HepG2 (cell line): ENCODE measurements around the gene NINJ2. TPM values are rescaled to one million over a fixed set of nuclear protein-coding genes. Genes with fewer than 3 reads are reported as not detected.

Source experiments
- FOXA1 ChIP-seq, 2 experiments: fragments of 450-650 bp in 1 of 2; sonication (generic) in 1 of 2; formaldehyde crosslinking in 1 of 2; IDR thresholded peaks; 2 replicates each; pipeline versions ENCODE4 v1.4.0 to v1.6.1; 2016 to 2020; ENCODE audit warnings: missing genetic modification reagents in 1 of 2
- FOXA3 ChIP-seq: IDR thresholded peaks from 2 replicates; pipeline ENCODE4 v1.6.1; 2016; ENCODE audit warnings: missing genetic modification reagents, missing compliant biosample characterization
- FOXJ3 ChIP-seq: sonication (generic); formaldehyde crosslinking; IDR thresholded peaks from 2 replicates; pipeline ENCODE4 v1.4.0; 2020; ENCODE audit warnings: missing genetic modification reagents, mild to moderate bottlenecking, borderline replicate concordance
- FOXP1 ChIP-seq, 2 experiments: fragments of 450-650 bp in 1 of 2; IDR thresholded peaks; 2 replicates each; pipeline ENCODE4 v1.6.1; 2017 to 2018; ENCODE audit warnings: antibody characterized with exemption in 1 of 2
- KAT8 ChIP-seq: IDR thresholded peaks from 2 replicates; pipeline ENCODE4 v1.6.1; 2016; ENCODE audit warnings: missing genetic modification reagents, missing compliant biosample characterization
- KLF16 ChIP-seq, 2 experiments: sonication (generic) in 1 of 2; formaldehyde crosslinking in 1 of 2; IDR thresholded peaks; 2 replicates each; pipeline versions ENCODE4 v1.6.1 to v1.8.0; 2016 to 2023; ENCODE audit warnings: missing genetic modification reagents in 2 of 2, missing compliant biosample characterization in 1 of 2
- NR1H2 ChIP-seq: sonication (generic); formaldehyde crosslinking; IDR thresholded peaks from 2 replicates; pipeline ENCODE4 v1.8.1; 2022; ENCODE audit warnings: low read depth, missing genetic modification reagents, borderline replicate concordance
- REST ChIP-seq, 2 experiments: IDR thresholded peaks; 2 replicates each; pipeline ENCODE4 v1.6.1; 2011 to 2012; ENCODE audit warnings: low read length in 2 of 2, borderline replicate concordance in 1 of 2, low read depth in 1 of 2, mild to moderate bottlenecking in 1 of 2, moderate library complexity in 1 of 2
- SIN3B ChIP-seq: fragments of 150-350 bp; IDR thresholded peaks from 2 replicates; pipeline ENCODE4 v1.6.1; 2014; ENCODE audit warnings: low read length
- SMAD3 ChIP-seq: sonication (generic); formaldehyde crosslinking; IDR thresholded peaks from 2 replicates; pipeline ENCODE4 v1.4.0; 2020; ENCODE audit warnings: missing genetic modification reagents
- SPEN ChIP-seq: sonication (generic); formaldehyde crosslinking; IDR thresholded peaks from 2 replicates; pipeline ENCODE4 v1.5.1; 2020; ENCODE audit warnings: low read depth, mild to moderate bottlenecking, missing genetic modification reagents
- SRSF1 ChIP-seq: fragments of 200-400 bp; formaldehyde crosslinking; optimal IDR thresholded peaks from 2 replicates; pipeline ENCODE3; 2017; ENCODE audit warnings: mild to moderate bottlenecking, low read depth, low read length, moderate library complexity
- SRY ChIP-seq: sonication (generic); formaldehyde crosslinking; IDR thresholded peaks from 2 replicates; pipeline ENCODE4 v1.8.0; 2022; ENCODE audit warnings: mild to moderate bottlenecking, missing genetic modification reagents
- ZEB1 ChIP-seq: IDR thresholded peaks from 2 replicates; pipeline ENCODE4 v1.6.1; 2012; ENCODE audit warnings: mild to moderate bottlenecking, low read depth, inconsistent platforms; ENCODE audit not compliant: insufficient replicate concordance
- ZNF160 ChIP-seq: sonication (generic); formaldehyde crosslinking; IDR thresholded peaks from 2 replicates; pipeline ENCODE4 v1.8.0; 2022; ENCODE audit warnings: mild to moderate bottlenecking, inconsistent platforms, missing genetic modification reagents
- ZNF350 ChIP-seq: sonication (generic); formaldehyde crosslinking; IDR thresholded peaks from 2 replicates; pipeline ENCODE4 v1.4.0; 2020; ENCODE audit warnings: mild to moderate bottlenecking, low read depth, missing genetic modification reagents, borderline replicate concordance
- ZNF44 ChIP-seq: sonication (generic); formaldehyde crosslinking; IDR thresholded peaks from 2 replicates; pipeline ENCODE4 v1.5.1; 2020; ENCODE audit warnings: mild to moderate bottlenecking, missing genetic modification reagents
- ZNF549 ChIP-seq: sonication (generic); formaldehyde crosslinking; IDR thresholded peaks from 2 replicates; pipeline ENCODE4 v1.5.0; 2020; ENCODE audit warnings: missing genetic modification reagents
- ZNF569 ChIP-seq: sonication (generic); formaldehyde crosslinking; IDR thresholded peaks from 2 replicates; pipeline ENCODE4 v1.5.0; 2020; ENCODE audit warnings: mild to moderate bottlenecking, missing genetic modification reagents, moderate library complexity, borderline replicate concordance
- ZNF660 ChIP-seq: sonication (generic); formaldehyde crosslinking; IDR thresholded peaks from 2 replicates; pipeline ENCODE4 v1.5.1; 2020; ENCODE audit warnings: mild to moderate bottlenecking, low read depth, missing genetic modification reagents, borderline replicate concordance
- ZNF770 ChIP-seq: sonication (generic); formaldehyde crosslinking; IDR thresholded peaks from 2 replicates; pipeline ENCODE4 v1.5.0; 2020; ENCODE audit warnings: mild to moderate bottlenecking, missing genetic modification reagents
- polyA plus RNA-seq, 8 experiments: library from polyadenylated mRNA; depleted of rRNA in 3 of 8; stranded (reverse) in 7 of 8; unstranded in 1 of 8; fragments of >200 nt; fragmentation: Illumina TruSeq in 4 of 8; extraction: Trizol in 4 of 8; gene quantifications; 2 replicates each; pipeline versions ENCODE4 v1.2.1 to v1.2.3, GENCODE V29; 2011 to 2016; ENCODE audit warnings: low read depth in 4 of 8, missing spikeins in 1 of 8, mixed read lengths in 1 of 8; ENCODE audit not compliant: insufficient read depth in 1 of 8
- total RNA-seq, 5 experiments: library from RNA; depleted of rRNA; stranded (reverse); fragments of >200 nt; fragmentation: Illumina TruSeq; extraction: Trizol; gene quantifications; 2 replicates each; pipeline ENCODE4 v1.2.3, GENCODE V29; 2016; ENCODE audit warnings: low read depth in 1 of 5
- TF ChIP-seq, protein P1 (sequence below): sonication (generic); formaldehyde crosslinking; conservative IDR thresholded peaks from 2 replicates; pipeline ENCODE4 v1.8.1; 2023; ENCODE audit warnings: missing genetic modification reagents

The NINJ2 gene
- total and polyA plus RNA-seq, 2 of the 13 experiments (the other 11 are each of a cell fraction or from before 2014, with no cell fraction given) = 0.62 to 3.8 TPM

DNA sequence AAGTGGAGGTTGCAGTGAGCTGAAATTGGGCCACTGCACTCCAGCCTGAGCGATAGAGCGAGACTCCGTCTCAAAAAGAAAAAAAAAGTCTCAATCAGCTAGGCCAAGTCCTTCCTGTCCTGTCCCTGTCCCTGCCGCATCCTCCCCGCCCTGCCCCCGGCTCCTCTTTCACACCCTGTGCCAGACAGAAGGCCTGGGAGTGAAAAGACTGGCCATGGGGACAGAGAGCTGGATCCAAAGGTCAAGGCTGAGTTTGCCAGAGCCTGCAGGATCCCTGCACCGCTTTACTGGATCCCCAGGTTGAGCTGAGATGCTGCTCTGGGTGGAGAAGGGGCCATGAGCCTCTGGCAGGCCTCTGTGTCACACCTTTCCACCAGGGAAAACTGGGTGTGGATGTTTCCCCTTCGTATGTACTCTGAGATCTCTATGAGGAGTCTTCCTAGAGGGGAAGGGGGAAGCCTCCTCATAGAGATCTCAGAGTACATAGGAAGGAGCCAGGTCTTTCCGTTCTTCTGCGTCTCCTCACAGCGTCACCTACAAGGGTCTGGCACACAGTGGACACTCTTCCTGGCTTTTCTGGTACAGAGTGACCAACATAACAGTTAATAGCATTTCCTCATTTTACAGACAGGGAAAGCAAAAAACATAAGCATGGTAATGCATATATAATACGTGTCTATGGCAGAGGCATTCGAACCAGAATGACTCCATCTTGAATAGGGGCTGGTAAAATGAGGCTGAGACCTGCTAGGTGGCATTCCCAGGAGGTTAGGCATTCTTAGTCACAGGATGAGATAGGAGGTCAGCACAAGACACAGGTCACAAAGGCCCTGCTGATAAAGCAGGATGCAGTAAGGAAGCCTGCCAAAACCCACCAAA, 35.1 kb downstream of the NINJ2 start (continued):
- no peak for TF ChIP-seq KAT8 (CRISPR knock-in tag)
- TF ChIP-seq ZNF660 (CRISPR knock-in tag) = no peak
- no peak for TF ChIP-seq SRY (CRISPR knock-in tag)
- TF ChIP-seq REST (IDR thresholded peaks at IDR 0.05; ENCODE audit: borderline replicate concordance in 1 of 2, low read depth in 1 of 2, low read length in 2 of 2) = no peak
- no peak for TF ChIP-seq SMAD3
- TF ChIP-seq, protein P1, sequence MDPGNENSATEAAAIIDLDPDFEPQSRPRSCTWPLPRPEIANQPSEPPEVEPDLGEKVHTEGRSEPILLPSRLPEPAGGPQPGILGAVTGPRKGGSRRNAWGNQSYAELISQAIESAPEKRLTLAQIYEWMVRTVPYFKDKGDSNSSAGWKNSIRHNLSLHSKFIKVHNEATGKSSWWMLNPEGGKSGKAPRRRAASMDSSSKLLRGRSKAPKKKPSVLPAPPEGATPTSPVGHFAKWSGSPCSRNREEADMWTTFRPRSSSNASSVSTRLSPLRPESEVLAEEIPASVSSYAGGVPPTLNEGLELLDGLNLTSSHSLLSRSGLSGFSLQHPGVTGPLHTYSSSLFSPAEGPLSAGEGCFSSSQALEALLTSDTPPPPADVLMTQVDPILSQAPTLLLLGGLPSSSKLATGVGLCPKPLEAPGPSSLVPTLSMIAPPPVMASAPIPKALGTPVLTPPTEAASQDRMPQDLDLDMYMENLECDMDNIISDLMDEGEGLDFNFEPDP (CRISPR knock-in tag) = no peak
- TF ChIP-seq FOXP1 (IDR thresholded peaks at IDR 0.05) = no peak
- 0 out of 2 replicates have a peak, but pooled peaks have one; percentile 16 for TF ChIP-seq FOXP1 (CRISPR knock-in tag; IDR thresholded peaks at IDR 0.05)
- no peak for TF ChIP-seq ZEB1
- no peak for TF ChIP-seq SRSF1
- TF ChIP-seq FOXA3 = peak; percentile 44; the same call in 1 of the 2 replicates
- no peak for TF ChIP-seq ZNF549
- peak; percentile 65; the same call in 1 of the 2 replicates for TF ChIP-seq ZNF160 (CRISPR knock-in tag)
- no peak for TF ChIP-seq ZNF44 (CRISPR knock-in tag)
- TF ChIP-seq ZNF569 = no peak
- no peak for TF ChIP-seq ZNF770 (CRISPR knock-in tag)
- no peak for TF ChIP-seq SIN3B
- TF ChIP-seq FOXJ3 (CRISPR knock-in tag) = no peak
- 0 out of 2 replicates have a peak, but pooled peaks have one; percentile 42 for TF ChIP-seq ZNF350 (CRISPR knock-in tag)
- no peak for TF ChIP-seq FOXA1 (IDR thresholded peaks at IDR 0.05)
- TF ChIP-seq FOXA1 (CRISPR knock-in tag; IDR thresholded peaks at IDR 0.05) = no peak
- TF ChIP-seq NR1H2 (CRISPR knock-in tag) = no peak
- TF ChIP-seq KLF16 (CRISPR knock-in tag; IDR thresholded peaks at IDR 0.05) = peak in 1 of 2 experiments; percentile 25; a peak in 1 of 4 replicates
- TF ChIP-seq SPEN (CRISPR knock-in tag) = peak; percentile 69; the same call in 1 of the 2 replicates
